ENCODE results near the gene ST3GAL6. TPM values are rescaled to one million over a fixed set of nuclear protein-coding genes. Genes with fewer than 3 reads are reported as not detected.

Gene ST3GAL6
- polyA plus RNA-seq, 1 donor from 2014 or later: 3.7 TPM

GRCh38 chr3:98733053-98733811 is 29.9 kb upstream of the ST3GAL6 start:
- no peaks in the 10 kb centered on the region for H3K79me2 ChIP-seq (replicated peaks; ENCODE audit: insufficient read depth, low read length)
- H3K27ac ChIP-seq (ENCODE audit: low read length): peak overlapping the region; percentile 8
- no peaks in the 10 kb centered on the region for H3K36me3 ChIP-seq (ENCODE audit: insufficient read depth, low read length)

More at GRCh38 chr3:98733053-98733811, 29.9 kb upstream of the ST3GAL6 start:
- Histone ChIP-seq H3F3A (ENCODE audit: insufficient read depth, low read length, poor library complexity, severe bottlenecking) (no peaks in the 10 kb centered on the region), H2AFZ (ENCODE audit: low read depth, low read length) (peak overlapping the region; percentile 68), H4K20me1 (ENCODE audit: insufficient read depth) (no peaks in the 10 kb centered on the region), H3K9ac (ENCODE audit: low read length) (peak overlapping the region; percentile 74), H3K9me3 (ENCODE audit: low read length) (no peaks in the 10 kb centered on the region), H3K9me2 (ENCODE audit: insufficient read depth, low read length) (no peaks in the 10 kb centered on the region), H3K4me3 (ENCODE audit: low read length) (peak overlapping the region; percentile 96), H3K27me3 (ENCODE audit: insufficient read depth, low read depth, low read length) (peaks cover 28% of the 10 kb centered on the region), H3K4me2 (ENCODE audit: low read length) (peak overlapping the region; percentile 54)
- TF ChIP-seq POLR2AphosphoS5 (IDR thresholded peaks at IDR 0.05) (no peak), CTCF (IDR thresholded peaks at IDR 0.05; ENCODE audit: poor library complexity, severe bottlenecking) (no peak), EZH2 (IDR thresholded peaks at IDR 0.05; ENCODE audit: borderline replicate concordance, insufficient read depth, low read length, poor library complexity, severe bottlenecking) (no peak), EP300 (conservative IDR thresholded peaks at IDR 0.05; ENCODE audit: poor library complexity, severe bottlenecking) (no peak), REST (IDR thresholded peaks at IDR 0.05; ENCODE audit: borderline replicate concordance) (no peak), RAD21 (conservative IDR thresholded peaks at IDR 0.05) (no peak), SMC3 (conservative IDR thresholded peaks at IDR 0.05; ENCODE audit: poor library complexity) (no peak), MXI1 (conservative IDR thresholded peaks at IDR 0.05; ENCODE audit: poor library complexity, severe bottlenecking) (peak; percentile 35), TAF1 (IDR thresholded peaks at IDR 0.05; ENCODE audit: low read depth) (peak; percentile 61)
